Measurements from ENCODE around the gene MXRA7. TPM values are rescaled to one million over a fixed set of nuclear protein-coding genes. Genes with fewer than 3 reads are reported as not detected.

Gene MXRA7
- total and polyA plus RNA-seq, 2 donors (not counting 1 experiment from before 2014, with no cell fraction given) = 5.5 to 16.1 TPM

DNA sequence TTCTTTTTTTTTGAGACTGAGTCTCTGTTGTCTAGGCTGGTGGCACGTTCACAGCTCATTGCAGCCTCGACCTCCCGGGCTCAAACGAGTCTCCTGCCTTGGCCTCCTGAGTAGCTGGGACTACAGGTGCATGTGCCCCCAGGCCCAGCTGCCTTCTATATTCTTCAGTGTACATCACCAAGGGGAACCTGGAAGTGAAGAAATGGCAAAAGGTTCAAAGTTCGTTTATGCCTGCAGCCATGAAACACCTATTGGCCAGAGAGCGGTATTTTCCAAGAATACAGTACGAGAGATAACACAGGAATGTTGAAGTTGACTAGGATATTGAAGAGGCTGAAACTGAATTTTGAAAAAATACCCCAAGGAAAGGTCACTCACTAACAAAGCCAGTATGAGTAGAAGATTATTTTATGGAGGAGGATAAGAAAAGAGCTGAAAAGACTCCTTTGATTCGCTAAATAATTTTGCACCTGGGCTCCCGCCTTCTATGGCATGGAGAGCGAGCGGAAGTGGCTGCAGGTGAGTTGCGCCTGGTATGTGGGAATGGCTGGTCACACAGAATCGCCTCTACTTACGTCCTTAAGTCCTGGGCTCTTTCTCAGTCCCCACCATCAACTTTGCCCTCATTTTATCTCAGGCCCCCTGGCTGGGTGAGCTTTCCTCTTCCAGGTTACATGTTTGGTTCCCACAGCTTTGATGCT lies 77.0 kb downstream of the MXRA7 start:
- Histone ChIP-seq H3K27me3 (replicated peaks in 1 of 4; ENCODE audit: control extremely low read depth in 1 of 4, control insufficient read depth in 3 of 4, insufficient read depth in 4 of 4, low read length in 3 of 4) (peaks cover 0 to 5% (median 0%) of the 10 kb centered on the region in 4 experiments), H3K4me3 (ENCODE audit: control extremely low read depth in 1 of 5, extremely low read depth in 1 of 5, insufficient read depth in 1 of 5, low read depth in 2 of 5, low read length in 4 of 5) (no peak overlapping the region), H3K4me2 (replicated peaks; ENCODE audit: low read depth, low read length, poor library complexity, severe bottlenecking) (no peak overlapping the region), H2AFZ (ENCODE audit: insufficient read depth, low read depth, low read length, poor library complexity, severe bottlenecking) (no peak overlapping the region), H3K9me3 (ENCODE audit: control extremely low read depth in 1 of 3, control insufficient read depth in 2 of 3, insufficient read depth in 1 of 3, low read length in 2 of 3) (no peaks in the 10 kb centered on the region), H3K79me2 (ENCODE audit: control insufficient read depth, insufficient read depth, low read length) (no peaks in the 10 kb centered on the region), H3K4me1 (ENCODE audit: control insufficient read depth in 2 of 2, insufficient read depth in 2 of 2, low read length in 2 of 2) (no peaks in the 10 kb centered on the region), H3K36me3 (replicated peaks in 1 of 2; ENCODE audit: control extremely low read depth in 1 of 2, control insufficient read depth in 1 of 2, extremely low read depth in 1 of 2, insufficient read depth in 2 of 2, low read length in 1 of 2) (no peaks in the 10 kb centered on the region), H3K27ac (ENCODE audit: low read length in 2 of 2) (no peak overlapping the region), H4K20me1 (ENCODE audit: control insufficient read depth, insufficient read depth, low read length, poor library complexity, severe bottlenecking) (no peaks in the 10 kb centered on the region), H3K9ac (ENCODE audit: low read length) (no peak overlapping the region)
- DNase-seq = no peak
- no peak for ATAC-seq (ENCODE audit: low read depth)
- CTCF ChIA-PET = interaction anchor here (0.7 to 3.1 kb wide), 3 partner anchors 10 to 620 kb away, joined by 3 to 16 read pairs (median 3); no protein-coding TSS in a partner anchor
- TF ChIP-seq, protein P1, sequence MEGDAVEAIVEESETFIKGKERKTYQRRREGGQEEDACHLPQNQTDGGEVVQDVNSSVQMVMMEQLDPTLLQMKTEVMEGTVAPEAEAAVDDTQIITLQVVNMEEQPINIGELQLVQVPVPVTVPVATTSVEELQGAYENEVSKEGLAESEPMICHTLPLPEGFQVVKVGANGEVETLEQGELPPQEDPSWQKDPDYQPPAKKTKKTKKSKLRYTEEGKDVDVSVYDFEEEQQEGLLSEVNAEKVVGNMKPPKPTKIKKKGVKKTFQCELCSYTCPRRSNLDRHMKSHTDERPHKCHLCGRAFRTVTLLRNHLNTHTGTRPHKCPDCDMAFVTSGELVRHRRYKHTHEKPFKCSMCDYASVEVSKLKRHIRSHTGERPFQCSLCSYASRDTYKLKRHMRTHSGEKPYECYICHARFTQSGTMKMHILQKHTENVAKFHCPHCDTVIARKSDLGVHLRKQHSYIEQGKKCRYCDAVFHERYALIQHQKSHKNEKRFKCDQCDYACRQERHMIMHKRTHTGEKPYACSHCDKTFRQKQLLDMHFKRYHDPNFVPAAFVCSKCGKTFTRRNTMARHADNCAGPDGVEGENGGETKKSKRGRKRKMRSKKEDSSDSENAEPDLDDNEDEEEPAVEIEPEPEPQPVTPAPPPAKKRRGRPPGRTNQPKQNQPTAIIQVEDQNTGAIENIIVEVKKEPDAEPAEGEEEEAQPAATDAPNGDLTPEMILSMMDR (IDR thresholded peaks at IDR 0.05) = no peak
- TF ChIP-seq EZH2 (IDR thresholded peaks at IDR 0.05; ENCODE audit: borderline replicate concordance, insufficient read depth, low read depth, low read length, poor library complexity, severe bottlenecking) = no peak
- WGBS (ENCODE audit: insufficient coverage) = 91% methylated on average over 11 of the region's 14 CpGs
- no peaks in the 10 kb centered on the region for H3K9me3 Mint-ChIP-seq (ENCODE audit: insufficient read depth)
- H3K4me1 Mint-ChIP-seq = no peaks in the 10 kb centered on the region
- no peak overlapping the region for H3K4me3 Mint-ChIP-seq
- intact Hi-C loops (cut with micrococcal nuclease) = no loop called here
- POLR2A ChIA-PET = no interaction called here
- H3K27ac Mint-ChIP-seq = no peak overlapping the region
- peaks cover 23% of the 10 kb centered on the region for H3K27me3 Mint-ChIP-seq

DNA sequence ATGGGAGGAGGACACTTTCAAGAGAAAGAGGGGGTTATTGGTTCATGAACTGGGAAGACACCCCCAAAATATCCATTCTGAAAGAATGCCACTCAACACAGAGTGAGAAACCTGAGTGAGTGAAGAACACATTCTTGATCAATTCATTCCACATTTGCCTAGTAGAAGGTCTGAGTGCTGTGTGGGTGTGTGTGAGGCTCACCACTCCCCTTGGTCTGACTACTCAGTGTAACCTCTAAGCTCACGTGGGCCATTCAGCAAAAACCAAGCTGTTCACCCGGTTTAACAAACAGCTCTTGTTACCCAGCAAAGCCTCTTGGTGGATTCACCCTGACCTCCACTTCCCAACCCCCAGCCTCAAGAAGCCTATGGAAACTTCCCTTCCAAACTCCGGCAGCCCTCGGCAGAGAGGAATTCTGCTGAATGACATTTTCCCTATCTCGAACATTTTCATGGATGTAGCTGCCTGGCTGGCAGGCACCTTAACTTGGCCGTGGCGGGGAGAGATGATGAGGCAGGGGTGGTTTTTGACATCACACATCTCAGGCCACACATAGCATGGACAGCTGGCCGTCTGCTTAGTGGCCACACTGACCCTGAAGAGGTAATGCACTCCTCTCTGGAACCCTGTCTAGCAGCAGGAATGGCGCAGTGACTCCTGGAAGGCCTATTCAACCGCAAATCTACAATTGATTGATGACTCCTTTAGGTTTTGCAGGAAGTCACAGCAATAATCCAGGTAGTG lies 78.8 kb downstream of the MXRA7 start:
- Mint-ChIP-seq H3K9me3 (ENCODE audit: insufficient read depth) (no peaks in the 10 kb centered on the region), H3K27me3 (peaks cover 19% of the 10 kb centered on the region), H3K4me3 (no peak overlapping the region), H3K4me1 (no peaks in the 10 kb centered on the region), H3K27ac (no peak overlapping the region)
- H3K9ac ChIP-seq (ENCODE audit: low read length) = no peak overlapping the region
- POLR2A ChIA-PET = no interaction called here
- no peak overlapping the region for H3K4me2 ChIP-seq (replicated peaks; ENCODE audit: low read depth, low read length, poor library complexity, severe bottlenecking)
- TF ChIP-seq EZH2 (IDR thresholded peaks at IDR 0.05; ENCODE audit: borderline replicate concordance, insufficient read depth, low read depth, low read length, poor library complexity, severe bottlenecking) = no peak
- TF ChIP-seq, protein P1 (IDR thresholded peaks at IDR 0.05) = no peak
- no peak overlapping the region for H2AFZ ChIP-seq (ENCODE audit: insufficient read depth, low read depth, low read length, poor library complexity, severe bottlenecking)
- CTCF ChIA-PET = interaction anchor here (1.4 to 3.1 kb wide), 2 partner anchors 8 to 109 kb away, joined by 4 to 16 read pairs; no protein-coding TSS in a partner anchor
- no peaks in the 10 kb centered on the region for H4K20me1 ChIP-seq (ENCODE audit: control insufficient read depth, insufficient read depth, low read length, poor library complexity, severe bottlenecking)
- H3K4me3 ChIP-seq (ENCODE audit: control extremely low read depth in 1 of 5, extremely low read depth in 1 of 5, insufficient read depth in 1 of 5, low read depth in 2 of 5, low read length in 4 of 5) = no peak overlapping the region
- H3K27ac ChIP-seq (ENCODE audit: low read length in 2 of 2) = no peak overlapping the region
- no peaks in the 10 kb centered on the region for H3K36me3 ChIP-seq (replicated peaks in 1 of 2; ENCODE audit: control extremely low read depth in 1 of 2, control insufficient read depth in 1 of 2, extremely low read depth in 1 of 2, insufficient read depth in 2 of 2, low read length in 1 of 2)
- peaks cover 0 to 5% (median 0%) of the 10 kb centered on the region in 4 experiments for H3K27me3 ChIP-seq (replicated peaks in 1 of 4; ENCODE audit: control extremely low read depth in 1 of 4, control insufficient read depth in 3 of 4, insufficient read depth in 4 of 4, low read length in 3 of 4)
- WGBS (ENCODE audit: insufficient coverage) = 65% methylated on average over 4 of the region's 10 CpGs
- no peak for ATAC-seq (ENCODE audit: low read depth)
- H3K9me3 ChIP-seq (ENCODE audit: control extremely low read depth in 1 of 3, control insufficient read depth in 2 of 3, insufficient read depth in 1 of 3, low read length in 2 of 3) = no peaks in the 10 kb centered on the region
- intact Hi-C loops (cut with micrococcal nuclease) = no loop called here
- no peak for DNase-seq
- no peaks in the 10 kb centered on the region for H3K79me2 ChIP-seq (ENCODE audit: control insufficient read depth, insufficient read depth, low read length)
- no peaks in the 10 kb centered on the region for H3K4me1 ChIP-seq (ENCODE audit: control insufficient read depth in 2 of 2, insufficient read depth in 2 of 2, low read length in 2 of 2)

All from B cell (primary cell).